Endodermal cell (in vitro differentiated cells): ENCODE measurements around the gene VPS52. TPM values are rescaled to one million over a fixed set of nuclear protein-coding genes. Genes with fewer than 3 reads are reported as not detected.

Experiments
- DNase-seq: peaks from one replicate; pipeline ENCODE4 v3.0.0-alpha.2; 2017
- H3K27ac ChIP-seq: 2 replicates; pipeline ENCODE4 v1.5.1; 2013; ENCODE audit warnings: mild to moderate bottlenecking, low read depth, low read length, moderate library complexity
- H3K27me3 ChIP-seq: 2 replicates; pipeline ENCODE4 v1.6.1; 2013; ENCODE audit warnings: mild to moderate bottlenecking, low read length, moderate library complexity; ENCODE audit not compliant: insufficient read depth, control insufficient read depth, poor library complexity, severe bottlenecking
- H3K36me3 ChIP-seq: 2 replicates; pipeline ENCODE4 v1.7.0; 2013; ENCODE audit warnings: mild to moderate bottlenecking, low read length, moderate library complexity; ENCODE audit not compliant: control insufficient read depth, insufficient read depth
- H3K4me1 ChIP-seq: one replicate; pipeline ENCODE4 v1.7.0; 2013; ENCODE audit warnings: low read length; ENCODE audit not compliant: control insufficient read depth, insufficient read depth
- H3K4me3 ChIP-seq: 2 replicates; pipeline ENCODE4 v1.5.1; 2013; ENCODE audit warnings: mild to moderate bottlenecking, low read length, moderate library complexity
- H3K9ac ChIP-seq: 2 replicates; pipeline ENCODE4 v1.6.1; 2013; ENCODE audit warnings: mild to moderate bottlenecking, low read length, moderate library complexity; ENCODE audit not compliant: poor library complexity, severe bottlenecking; ENCODE audit errors: extremely low read depth
- H3K9me3 ChIP-seq: 2 replicates; pipeline ENCODE4 v1.6.1; 2013; ENCODE audit warnings: mild to moderate bottlenecking, low read length, moderate library complexity; ENCODE audit not compliant: control insufficient read depth
- H3K27ac Mint-ChIP-seq: 2 replicates; pipeline ENCODE4 v1.8.0; 2020; ENCODE audit warnings: mixed read lengths
- H3K27me3 Mint-ChIP-seq: 2 replicates; pipeline ENCODE4 v1.8.0; 2021; ENCODE audit warnings: mild to moderate bottlenecking, mixed read lengths; ENCODE audit not compliant: insufficient read depth
- H3K36me3 Mint-ChIP-seq: 2 replicates; pipeline ENCODE4 v1.8.0; 2020; ENCODE audit warnings: low read depth, mixed read lengths
- H3K4me1 Mint-ChIP-seq: 2 replicates; pipeline ENCODE4 v1.8.0; 2020; ENCODE audit warnings: mixed read lengths
- H3K4me3 Mint-ChIP-seq: 2 replicates; pipeline ENCODE4 v1.8.0; 2020; ENCODE audit warnings: mild to moderate bottlenecking, moderate library complexity, mixed read lengths
- H3K9me3 Mint-ChIP-seq: 2 replicates; pipeline ENCODE4 v1.8.0; 2020; ENCODE audit warnings: mild to moderate bottlenecking, mixed read lengths
- CTCF ChIP-seq: fragments of 200-600 bp; sonication (generic); conservative IDR thresholded peaks from 2 replicates; pipeline ENCODE4 v1.5.0; 2021; ENCODE audit warnings: antibody characterized with exemption, mild to moderate bottlenecking
- WGBS, 2 experiments: methylation state at CpG; one replicate each; pipeline versions ENCODE4 v1.1.5 to v1.1.7; 2013; ENCODE audit warnings: missing lambda C conversion rate in 2 of 2, mixed read lengths in 1 of 2; ENCODE audit not compliant: insufficient coverage in 1 of 2, insufficient read length in 1 of 2; 5-methylcytosine and 5-hydroxymethylcytosine counted together
- total RNA-seq, 2 donors: library from RNA; stranded (reverse); fragmentation: NEBNext Ultra II Directional in 1 of 2; extraction: Animal tissue kit (Norgen Biotek cat#: 25700) in 1 of 2; gene quantifications; 2 replicates in 1 of 2; 3 replicates in 1 of 2; pipeline ENCODE4 v1.2.1, GENCODE V29; 2021

Gene VPS52
- total RNA-seq, 2 donors from 2014 or later: 51.4 to 63.9 TPM

- 98 to 100% methylated on average over 1 to 2 of the region's 3 CpGs for WGBS, 2 experiments
- no peaks in the 10 kb centered on the region for H3K9me3 Mint-ChIP-seq
- no peak for TF ChIP-seq CTCF
- DNase-seq: no peak
- peaks cover 2% of the 10 kb centered on the region for H3K36me3 Mint-ChIP-seq
- no peaks in the 10 kb centered on the region for H3K9me3 ChIP-seq
- no peaks in the 10 kb centered on the region for H3K36me3 ChIP-seq
- no peak overlapping the region for H3K27ac Mint-ChIP-seq
- no peak overlapping the region for H3K4me3 ChIP-seq
- H3K27me3 ChIP-seq: no peaks in the 10 kb centered on the region
- H3K9ac ChIP-seq: no peak overlapping the region
- no peaks in the 10 kb centered on the region for H3K27me3 Mint-ChIP-seq
- H3K4me3 Mint-ChIP-seq: no peak overlapping the region
- no peak overlapping the region for H3K27ac ChIP-seq
- H3K4me1 Mint-ChIP-seq: peaks cover 5% of the 10 kb centered on the region
- no peaks in the 10 kb centered on the region for H3K4me1 ChIP-seq
Measured at GRCh38 chr6:33301877-33302276, 30.2 kb upstream of the VPS52 start.

GRCh38 chr6:33299237-33299944, 27.7 kb upstream of the VPS52 start:
- Histone ChIP-seq H3K27ac (peak overlapping the region; percentile 94), H3K36me3 (peaks cover 10% of the 10 kb centered on the region), H3K9me3 (no peaks in the 10 kb centered on the region), H3K4me1 (no peaks in the 10 kb centered on the region), H3K4me3 (peak overlapping the region; percentile 99), H3K9ac (peak overlapping the region; percentile 95), H3K27me3 (no peaks in the 10 kb centered on the region)
- peaks cover 7% of the 10 kb centered on the region for H3K36me3 Mint-ChIP-seq
- peak overlapping the region; percentile 100 for H3K4me3 Mint-ChIP-seq
- H3K4me1 Mint-ChIP-seq: peaks cover 5% of the 10 kb centered on the region
- H3K9me3 Mint-ChIP-seq: no peaks in the 10 kb centered on the region
- H3K27ac Mint-ChIP-seq: peak overlapping the region; percentile 100
- H3K27me3 Mint-ChIP-seq: no peaks in the 10 kb centered on the region
- DNase-seq: peak; percentile 94
- TF ChIP-seq CTCF: peak; percentile 91
- WGBS, 2 experiments: 0% methylated on average over 17 to 54 of the region's 54 CpGs

- WGBS, 2 experiments: 0% methylated on average over 3 to 34 of the region's 34 CpGs
Measured at GRCh38 chr6:33298773-33299236, 27.1 kb upstream of the VPS52 start, which contains the start of gene RGL2. Gene RGL2, minus strand, starts transcription at chr6:33298942. Its CDS starts 332 bp downstream, at chr6:33298610.

More at GRCh38 chr6:33298773-33299236, 27.1 kb upstream of the VPS52 start, which contains the start of gene RGL2:
- Histone ChIP-seq H3K27ac (peak within 1 kb of the TSS; percentile 94), H3K4me1 (no peaks in the 10 kb centered on the region), H3K36me3 (peaks cover 13% of the 10 kb centered on the region), H3K4me3 (peak within 1 kb of the TSS; percentile 99), H3K9ac (peak within 1 kb of the TSS; percentile 95), H3K27me3 (no peaks in the 10 kb centered on the region), H3K9me3 (no peaks in the 10 kb centered on the region)
- peak within 1 kb of the TSS; percentile 100 for H3K4me3 Mint-ChIP-seq
- H3K27me3 Mint-ChIP-seq: no peaks in the 10 kb centered on the region
- H3K4me1 Mint-ChIP-seq: peaks cover 5% of the 10 kb centered on the region
- peak within 1 kb of the TSS; percentile 100 for H3K27ac Mint-ChIP-seq
- no peaks in the 10 kb centered on the region for H3K9me3 Mint-ChIP-seq
- no peak for DNase-seq
- H3K36me3 Mint-ChIP-seq: peaks cover 11% of the 10 kb centered on the region
- no peak for TF ChIP-seq CTCF
